HepG2 (cell line): ENCODE measurements around the gene PRKCG. TPM values are rescaled to one million over a fixed set of nuclear protein-coding genes. Genes with fewer than 3 reads are reported as not detected.
A peak's percentile ranks its signal among the peaks of the same experiment; 100 is the strongest.

Experiments used
- DMAP1 ChIP-seq: IDR thresholded peaks from 2 replicates; pipeline ENCODE4 v1.6.1; 2016
- FOSL2 ChIP-seq: sonication (generic); formaldehyde crosslinking; IDR thresholded peaks from 2 replicates; pipeline ENCODE4 v1.4.0; 2020; ENCODE audit warnings: missing genetic modification reagents
- MATR3 ChIP-seq: sonication (generic); formaldehyde crosslinking; IDR thresholded peaks from 2 replicates; pipeline ENCODE4 v1.4.0; 2020; ENCODE audit warnings: missing genetic modification reagents
- PRMT3 ChIP-seq: sonication (generic); formaldehyde crosslinking; IDR thresholded peaks from 2 replicates; pipeline ENCODE4 v1.8.1; 2022; ENCODE audit warnings: low read depth, mild to moderate bottlenecking, moderate library complexity, missing genetic modification reagents, borderline replicate concordance
- RORA ChIP-seq: sonication (generic); formaldehyde crosslinking; IDR thresholded peaks from 2 replicates; pipeline ENCODE4 v1.5.0; 2020; ENCODE audit warnings: mild to moderate bottlenecking, missing genetic modification reagents, moderate library complexity
- ZMYM4 ChIP-seq: sonication (generic); formaldehyde crosslinking; IDR thresholded peaks from 2 replicates; pipeline ENCODE4 v1.8.1; 2023; ENCODE audit warnings: mild to moderate bottlenecking, missing genetic modification reagents
- ZNF567 ChIP-seq: sonication (generic); formaldehyde crosslinking; IDR thresholded peaks from 2 replicates; pipeline ENCODE4 v1.8.1; 2023; ENCODE audit warnings: mild to moderate bottlenecking, missing genetic modification reagents, borderline replicate concordance
- ZNF614 ChIP-seq: IDR thresholded peaks from 2 replicates; pipeline ENCODE4 v1.6.1; 2018; ENCODE audit warnings: missing biosample characterization, missing genetic modification reagents, inconsistent platforms, borderline replicate concordance
- ZNF737 ChIP-seq: sonication (generic); formaldehyde crosslinking; IDR thresholded peaks from 2 replicates; pipeline ENCODE4 v1.5.0; 2020; ENCODE audit warnings: missing genetic modification reagents, mild to moderate bottlenecking, borderline replicate concordance
- ZNF891 ChIP-seq: sonication (generic); formaldehyde crosslinking; IDR thresholded peaks from 2 replicates; pipeline ENCODE4 v1.5.0; 2020; ENCODE audit warnings: mild to moderate bottlenecking, missing genetic modification reagents
- polyA plus RNA-seq, 8 experiments: library from polyadenylated mRNA; depleted of rRNA in 3 of 8; stranded (reverse) in 7 of 8; unstranded in 1 of 8; fragments of >200 nt; fragmentation: Illumina TruSeq in 4 of 8; extraction: Trizol in 4 of 8; gene quantifications; 2 replicates each; pipeline versions ENCODE4 v1.2.1 to v1.2.3, GENCODE V29; 2011 to 2016; ENCODE audit warnings: low read depth in 4 of 8, missing spikeins in 1 of 8, mixed read lengths in 1 of 8; ENCODE audit not compliant: insufficient read depth in 1 of 8
- total RNA-seq, 5 experiments: library from RNA; depleted of rRNA; stranded (reverse); fragments of >200 nt; fragmentation: Illumina TruSeq; extraction: Trizol; gene quantifications; 2 replicates each; pipeline ENCODE4 v1.2.3, GENCODE V29; 2016; ENCODE audit warnings: low read depth in 1 of 5
- TF ChIP-seq, protein P1 (sequence below), 2 experiments: IDR thresholded peaks; 2 replicates each; pipeline ENCODE4 v1.6.1; 2011 to 2012; ENCODE audit warnings: low read length in 2 of 2, borderline replicate concordance in 1 of 2, low read depth in 1 of 2, mild to moderate bottlenecking in 1 of 2, moderate library complexity in 1 of 2
- TF ChIP-seq, protein P2 (sequence below): sonication (generic); formaldehyde crosslinking; IDR thresholded peaks from 2 replicates; pipeline ENCODE4 v1.9.0; 2021; ENCODE audit warnings: missing genetic modification reagents, borderline replicate concordance
- TF ChIP-seq, protein P3 (sequence below): sonication (generic); formaldehyde crosslinking; IDR thresholded peaks from 2 replicates; pipeline ENCODE4 v1.5.1; 2020; ENCODE audit warnings: missing genetic modification reagents, mild to moderate bottlenecking, borderline replicate concordance
- TF ChIP-seq, protein P4 (sequence below): IDR thresholded peaks from 2 replicates; pipeline ENCODE4 v1.4.0; 2020; ENCODE audit warnings: mild to moderate bottlenecking, missing genetic modification reagents

The PRKCG gene
- total and polyA plus RNA-seq, 2 of the 13 experiments (the other 11 are each of a cell fraction or from before 2014, with no cell fraction given), result 0.02 to 0.03 TPM

DNA sequence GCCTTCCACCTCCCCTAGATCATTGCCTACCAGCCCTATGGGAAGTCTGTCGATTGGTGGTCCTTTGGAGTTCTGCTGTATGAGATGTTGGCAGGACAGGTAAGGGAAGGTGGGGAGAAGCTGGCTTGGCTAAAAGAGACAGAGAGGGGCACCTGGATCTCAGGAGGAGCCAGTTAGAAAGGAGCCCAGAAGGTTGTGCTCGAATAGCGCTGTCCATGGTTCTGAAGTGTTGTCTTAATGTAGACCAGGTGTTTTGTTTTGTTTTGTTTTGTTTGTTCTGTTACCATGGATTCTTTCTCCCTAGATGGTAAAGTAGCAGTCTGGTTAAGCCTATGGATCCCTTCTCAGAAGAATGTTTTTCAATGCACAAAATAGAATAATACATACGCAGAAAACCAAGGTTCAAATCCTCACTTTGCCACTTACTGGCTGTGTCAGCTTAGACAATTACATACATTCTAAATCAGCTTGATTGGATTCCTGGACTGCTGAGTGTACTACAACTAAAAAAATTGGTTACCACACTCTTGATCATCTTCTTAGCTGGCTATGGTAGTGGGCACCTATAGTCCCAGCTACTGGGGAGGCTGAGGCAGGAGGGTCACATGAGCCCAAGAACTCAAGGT is 21.2 kb downstream of the PRKCG start (continued):
- TF ChIP-seq, protein P1, sequence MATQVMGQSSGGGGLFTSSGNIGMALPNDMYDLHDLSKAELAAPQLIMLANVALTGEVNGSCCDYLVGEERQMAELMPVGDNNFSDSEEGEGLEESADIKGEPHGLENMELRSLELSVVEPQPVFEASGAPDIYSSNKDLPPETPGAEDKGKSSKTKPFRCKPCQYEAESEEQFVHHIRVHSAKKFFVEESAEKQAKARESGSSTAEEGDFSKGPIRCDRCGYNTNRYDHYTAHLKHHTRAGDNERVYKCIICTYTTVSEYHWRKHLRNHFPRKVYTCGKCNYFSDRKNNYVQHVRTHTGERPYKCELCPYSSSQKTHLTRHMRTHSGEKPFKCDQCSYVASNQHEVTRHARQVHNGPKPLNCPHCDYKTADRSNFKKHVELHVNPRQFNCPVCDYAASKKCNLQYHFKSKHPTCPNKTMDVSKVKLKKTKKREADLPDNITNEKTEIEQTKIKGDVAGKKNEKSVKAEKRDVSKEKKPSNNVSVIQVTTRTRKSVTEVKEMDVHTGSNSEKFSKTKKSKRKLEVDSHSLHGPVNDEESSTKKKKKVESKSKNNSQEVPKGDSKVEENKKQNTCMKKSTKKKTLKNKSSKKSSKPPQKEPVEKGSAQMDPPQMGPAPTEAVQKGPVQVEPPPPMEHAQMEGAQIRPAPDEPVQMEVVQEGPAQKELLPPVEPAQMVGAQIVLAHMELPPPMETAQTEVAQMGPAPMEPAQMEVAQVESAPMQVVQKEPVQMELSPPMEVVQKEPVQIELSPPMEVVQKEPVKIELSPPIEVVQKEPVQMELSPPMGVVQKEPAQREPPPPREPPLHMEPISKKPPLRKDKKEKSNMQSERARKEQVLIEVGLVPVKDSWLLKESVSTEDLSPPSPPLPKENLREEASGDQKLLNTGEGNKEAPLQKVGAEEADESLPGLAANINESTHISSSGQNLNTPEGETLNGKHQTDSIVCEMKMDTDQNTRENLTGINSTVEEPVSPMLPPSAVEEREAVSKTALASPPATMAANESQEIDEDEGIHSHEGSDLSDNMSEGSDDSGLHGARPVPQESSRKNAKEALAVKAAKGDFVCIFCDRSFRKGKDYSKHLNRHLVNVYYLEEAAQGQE (IDR thresholded peaks at IDR 0.05; ENCODE audit: borderline replicate concordance in 1 of 2, low read depth in 1 of 2, low read length in 2 of 2), result peak; percentile 81 to 97
- no peak for TF ChIP-seq RORA (CRISPR knock-in tag)
- no peak for TF ChIP-seq ZNF891 (CRISPR knock-in tag)
- TF ChIP-seq, protein P2, sequence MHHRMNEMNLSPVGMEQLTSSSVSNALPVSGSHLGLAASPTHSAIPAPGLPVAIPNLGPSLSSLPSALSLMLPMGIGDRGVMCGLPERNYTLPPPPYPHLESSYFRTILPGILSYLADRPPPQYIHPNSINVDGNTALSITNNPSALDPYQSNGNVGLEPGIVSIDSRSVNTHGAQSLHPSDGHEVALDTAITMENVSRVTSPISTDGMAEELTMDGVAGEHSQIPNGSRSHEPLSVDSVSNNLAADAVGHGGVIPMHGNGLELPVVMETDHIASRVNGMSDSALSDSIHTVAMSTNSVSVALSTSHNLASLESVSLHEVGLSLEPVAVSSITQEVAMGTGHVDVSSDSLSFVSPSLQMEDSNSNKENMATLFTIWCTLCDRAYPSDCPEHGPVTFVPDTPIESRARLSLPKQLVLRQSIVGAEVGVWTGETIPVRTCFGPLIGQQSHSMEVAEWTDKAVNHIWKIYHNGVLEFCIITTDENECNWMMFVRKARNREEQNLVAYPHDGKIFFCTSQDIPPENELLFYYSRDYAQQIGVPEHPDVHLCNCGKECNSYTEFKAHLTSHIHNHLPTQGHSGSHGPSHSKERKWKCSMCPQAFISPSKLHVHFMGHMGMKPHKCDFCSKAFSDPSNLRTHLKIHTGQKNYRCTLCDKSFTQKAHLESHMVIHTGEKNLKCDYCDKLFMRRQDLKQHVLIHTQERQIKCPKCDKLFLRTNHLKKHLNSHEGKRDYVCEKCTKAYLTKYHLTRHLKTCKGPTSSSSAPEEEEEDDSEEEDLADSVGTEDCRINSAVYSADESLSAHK (CRISPR knock-in tag), result no peak
- no peak for TF ChIP-seq ZMYM4 (CRISPR knock-in tag)
- TF ChIP-seq DMAP1 (CRISPR knock-in tag), result no peak
- TF ChIP-seq PRMT3, result no peak
- TF ChIP-seq MATR3 (CRISPR knock-in tag), result no peak
- no peak for TF ChIP-seq ZNF614 (CRISPR knock-in tag)
- TF ChIP-seq ZNF567 (CRISPR knock-in tag), result no peak
- TF ChIP-seq, protein P3, sequence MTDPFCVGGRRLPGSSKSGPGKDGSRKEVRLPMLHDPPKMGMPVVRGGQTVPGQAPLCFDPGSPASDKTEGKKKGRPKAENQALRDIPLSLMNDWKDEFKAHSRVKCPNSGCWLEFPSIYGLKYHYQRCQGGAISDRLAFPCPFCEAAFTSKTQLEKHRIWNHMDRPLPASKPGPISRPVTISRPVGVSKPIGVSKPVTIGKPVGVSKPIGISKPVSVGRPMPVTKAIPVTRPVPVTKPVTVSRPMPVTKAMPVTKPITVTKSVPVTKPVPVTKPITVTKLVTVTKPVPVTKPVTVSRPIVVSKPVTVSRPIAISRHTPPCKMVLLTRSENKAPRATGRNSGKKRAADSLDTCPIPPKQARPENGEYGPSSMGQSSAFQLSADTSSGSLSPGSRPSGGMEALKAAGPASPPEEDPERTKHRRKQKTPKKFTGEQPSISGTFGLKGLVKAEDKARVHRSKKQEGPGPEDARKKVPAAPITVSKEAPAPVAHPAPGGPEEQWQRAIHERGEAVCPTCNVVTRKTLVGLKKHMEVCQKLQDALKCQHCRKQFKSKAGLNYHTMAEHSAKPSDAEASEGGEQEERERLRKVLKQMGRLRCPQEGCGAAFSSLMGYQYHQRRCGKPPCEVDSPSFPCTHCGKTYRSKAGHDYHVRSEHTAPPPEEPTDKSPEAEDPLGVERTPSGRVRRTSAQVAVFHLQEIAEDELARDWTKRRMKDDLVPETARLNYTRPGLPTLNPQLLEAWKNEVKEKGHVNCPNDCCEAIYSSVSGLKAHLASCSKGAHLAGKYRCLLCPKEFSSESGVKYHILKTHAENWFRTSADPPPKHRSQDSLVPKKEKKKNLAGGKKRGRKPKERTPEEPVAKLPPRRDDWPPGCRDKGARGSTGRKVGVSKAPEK (CRISPR knock-in tag), result no peak
- TF ChIP-seq ZNF737, result no peak
- TF ChIP-seq, protein P4, sequence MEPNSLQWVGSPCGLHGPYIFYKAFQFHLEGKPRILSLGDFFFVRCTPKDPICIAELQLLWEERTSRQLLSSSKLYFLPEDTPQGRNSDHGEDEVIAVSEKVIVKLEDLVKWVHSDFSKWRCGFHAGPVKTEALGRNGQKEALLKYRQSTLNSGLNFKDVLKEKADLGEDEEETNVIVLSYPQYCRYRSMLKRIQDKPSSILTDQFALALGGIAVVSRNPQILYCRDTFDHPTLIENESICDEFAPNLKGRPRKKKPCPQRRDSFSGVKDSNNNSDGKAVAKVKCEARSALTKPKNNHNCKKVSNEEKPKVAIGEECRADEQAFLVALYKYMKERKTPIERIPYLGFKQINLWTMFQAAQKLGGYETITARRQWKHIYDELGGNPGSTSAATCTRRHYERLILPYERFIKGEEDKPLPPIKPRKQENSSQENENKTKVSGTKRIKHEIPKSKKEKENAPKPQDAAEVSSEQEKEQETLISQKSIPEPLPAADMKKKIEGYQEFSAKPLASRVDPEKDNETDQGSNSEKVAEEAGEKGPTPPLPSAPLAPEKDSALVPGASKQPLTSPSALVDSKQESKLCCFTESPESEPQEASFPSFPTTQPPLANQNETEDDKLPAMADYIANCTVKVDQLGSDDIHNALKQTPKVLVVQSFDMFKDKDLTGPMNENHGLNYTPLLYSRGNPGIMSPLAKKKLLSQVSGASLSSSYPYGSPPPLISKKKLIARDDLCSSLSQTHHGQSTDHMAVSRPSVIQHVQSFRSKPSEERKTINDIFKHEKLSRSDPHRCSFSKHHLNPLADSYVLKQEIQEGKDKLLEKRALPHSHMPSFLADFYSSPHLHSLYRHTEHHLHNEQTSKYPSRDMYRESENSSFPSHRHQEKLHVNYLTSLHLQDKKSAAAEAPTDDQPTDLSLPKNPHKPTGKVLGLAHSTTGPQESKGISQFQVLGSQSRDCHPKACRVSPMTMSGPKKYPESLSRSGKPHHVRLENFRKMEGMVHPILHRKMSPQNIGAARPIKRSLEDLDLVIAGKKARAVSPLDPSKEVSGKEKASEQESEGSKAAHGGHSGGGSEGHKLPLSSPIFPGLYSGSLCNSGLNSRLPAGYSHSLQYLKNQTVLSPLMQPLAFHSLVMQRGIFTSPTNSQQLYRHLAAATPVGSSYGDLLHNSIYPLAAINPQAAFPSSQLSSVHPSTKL (CRISPR knock-in tag), result peak; percentile 28; the same call in 1 of the 2 replicates
- TF ChIP-seq FOSL2, result no peak
